NCI-H748 treated with DMSO at 0.1 percent for 48 hours (cell line): ENCODE measurements around the gene LRTM2.
"Not testable (repeated sequence)": the region's sequence is repeated elsewhere in the genome, so short reads cannot be mapped to it uniquely, and the experiment has no call there.

Experiments
- DNase-seq: peaks from one replicate; lab custom pipeline; 2025; lab: John Stamatoyannopoulos, UW

The LRTM2 gene

GRCh38 chr12:1811281-1811947 is 9.0 kb upstream of the LRTM2 start:
- no peak for DNase-seq

- DNase-seq, result no peak
Observed at GRCh38 chr12:1811948-1812291, 8.4 kb upstream of the LRTM2 start.

DNA sequence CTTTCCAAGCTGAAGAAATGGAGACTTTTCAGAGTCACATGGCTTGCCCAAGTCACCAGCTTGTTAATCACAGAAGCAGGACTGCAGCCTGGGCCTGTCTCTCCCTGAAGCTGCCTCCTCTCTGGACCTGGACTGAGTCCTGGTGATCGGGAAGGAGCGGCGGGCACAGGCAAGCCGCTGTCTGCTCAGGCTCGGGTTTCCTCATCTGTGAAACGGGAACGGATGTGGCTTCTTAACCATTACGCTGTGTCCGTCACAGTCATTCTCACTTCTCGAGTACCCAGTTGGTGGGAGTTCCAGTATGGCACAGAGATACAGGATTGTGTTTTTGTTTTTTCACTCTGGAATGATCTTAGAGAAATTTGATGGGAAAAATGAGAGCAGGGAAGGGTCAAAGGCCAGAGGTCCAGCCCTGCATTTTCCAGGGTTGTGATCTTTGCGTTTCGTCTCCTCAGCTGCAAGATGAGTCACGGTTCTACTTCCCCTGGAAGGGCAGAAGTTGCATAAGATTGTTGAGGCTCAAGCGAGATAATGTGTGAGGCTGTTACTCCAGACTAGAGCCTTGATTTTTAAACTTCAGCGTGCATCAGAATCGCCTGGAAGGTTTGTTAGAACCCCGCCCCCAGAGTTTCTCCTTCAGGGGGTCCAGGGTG is 7.6 kb upstream of the LRTM2 start:
- DNase-seq, result no peak

GRCh38 chr12:1814266-1814665 is 6.1 kb upstream of the LRTM2 start:
- no peak for DNase-seq

GRCh38 chr12:1815108-1815507 is 5.3 kb upstream of the LRTM2 start:
- DNase-seq, result no peak

DNA sequence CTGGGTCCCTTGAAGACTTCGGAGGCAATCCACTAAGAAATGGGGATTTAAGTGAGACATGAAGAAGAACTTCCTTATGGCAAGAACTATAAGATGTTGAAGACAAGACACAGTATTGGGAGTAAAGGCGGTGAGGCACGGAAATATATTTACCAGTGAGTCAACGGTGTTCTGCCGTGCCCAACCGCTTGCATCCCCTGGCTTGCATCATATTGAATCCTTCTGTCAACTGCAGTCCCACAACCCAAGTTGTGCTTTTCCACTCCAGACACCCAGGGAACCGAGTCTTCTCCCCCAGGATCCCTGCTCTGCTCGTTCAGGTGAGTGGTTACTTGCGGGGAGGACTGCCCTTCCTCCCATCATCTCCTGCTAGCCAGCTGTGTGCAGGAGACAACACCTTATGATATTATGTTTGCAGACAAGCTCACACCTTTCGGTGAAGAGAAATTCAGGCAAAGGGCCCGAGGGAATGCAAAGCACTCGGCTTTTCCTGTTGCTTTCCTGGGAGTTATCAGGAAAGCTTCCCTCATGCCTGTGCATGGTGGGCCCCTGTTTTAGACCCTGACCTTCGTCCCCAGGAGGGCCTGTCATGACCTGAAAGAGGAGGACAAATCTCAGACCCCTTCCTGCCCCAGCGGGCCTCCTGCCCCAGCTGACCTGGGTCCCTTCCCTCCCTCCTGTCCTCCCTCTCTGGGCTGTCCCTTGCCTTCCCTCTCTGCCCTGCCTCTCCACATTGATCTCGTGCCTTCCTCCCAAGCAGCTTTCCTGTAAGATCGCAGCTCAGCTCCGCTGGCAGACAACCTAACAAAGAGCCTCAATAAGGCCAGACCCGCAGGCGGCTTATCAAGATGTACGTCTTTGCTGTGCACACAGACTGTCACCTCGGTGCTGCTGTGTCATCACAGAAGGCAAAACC is 4.3 kb upstream of the LRTM2 start:
- DNase-seq, result no peak

GRCh38 chr12:1816730-1817348 is 3.5 kb upstream of the LRTM2 start:
- DNase-seq, result no peak

GRCh38 chr12:1817928-1818327 is 2.4 kb upstream of the LRTM2 start:
- DNase-seq, result not testable (repeated sequence)

GRCh38 chr12:1819050-1819449 is 1.3 kb upstream of the LRTM2 start:
- DNase-seq, result no peak

- no peak for DNase-seq
Observed at GRCh38 chr12:1819571-1819970, 794 bp upstream of the LRTM2 start.

DNA sequence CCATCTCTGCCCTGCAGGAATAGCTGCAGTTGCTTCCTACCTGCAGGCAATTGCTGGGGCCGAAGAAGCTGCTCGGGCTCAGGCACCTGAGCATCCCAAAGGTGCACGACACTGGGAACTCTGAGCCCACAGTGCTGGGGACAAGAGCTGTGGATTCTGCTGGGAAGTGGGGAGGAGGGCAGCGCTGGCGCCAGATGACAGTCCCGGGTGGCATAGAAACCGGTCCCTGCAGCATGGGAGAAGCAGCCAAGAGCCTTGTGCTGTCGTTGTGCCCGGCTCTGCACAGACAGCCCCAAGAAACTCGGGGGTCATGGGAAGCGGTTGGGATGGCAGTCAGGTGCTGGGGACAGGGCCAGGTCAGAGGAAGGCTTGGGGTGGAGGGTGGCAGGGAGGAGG is 529 bp downstream of the LRTM2 start:
- DNase-seq, result no peak

DNA sequence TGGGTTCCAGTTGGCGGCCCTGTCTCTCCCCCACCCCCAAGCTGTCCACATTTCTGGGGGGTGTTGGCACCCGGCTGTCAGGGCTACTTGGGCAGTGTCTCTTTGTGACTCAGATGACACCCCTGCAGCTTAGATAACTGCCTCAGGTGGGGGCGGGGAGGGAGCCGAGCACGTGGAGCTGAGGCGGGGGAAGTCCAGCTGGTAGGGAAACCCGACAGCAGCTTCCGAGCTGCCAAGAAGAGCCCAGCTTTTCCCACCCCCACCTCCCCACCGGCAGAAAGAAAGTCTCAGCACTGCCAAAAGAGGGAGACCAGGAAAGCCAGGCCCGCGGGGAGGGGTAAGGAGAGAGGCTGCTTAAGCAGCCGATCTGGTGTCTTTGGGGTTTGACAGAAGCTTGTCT is 1.4 kb downstream of the LRTM2 start:
- DNase-seq, result no peak

- DNase-seq, result no peak
Observed at GRCh38 chr12:1822699-1823098, 2.3 kb downstream of the LRTM2 start.

- DNase-seq, result no peak
Observed at GRCh38 chr12:1823237-1823636, 2.9 kb downstream of the LRTM2 start.

DNA sequence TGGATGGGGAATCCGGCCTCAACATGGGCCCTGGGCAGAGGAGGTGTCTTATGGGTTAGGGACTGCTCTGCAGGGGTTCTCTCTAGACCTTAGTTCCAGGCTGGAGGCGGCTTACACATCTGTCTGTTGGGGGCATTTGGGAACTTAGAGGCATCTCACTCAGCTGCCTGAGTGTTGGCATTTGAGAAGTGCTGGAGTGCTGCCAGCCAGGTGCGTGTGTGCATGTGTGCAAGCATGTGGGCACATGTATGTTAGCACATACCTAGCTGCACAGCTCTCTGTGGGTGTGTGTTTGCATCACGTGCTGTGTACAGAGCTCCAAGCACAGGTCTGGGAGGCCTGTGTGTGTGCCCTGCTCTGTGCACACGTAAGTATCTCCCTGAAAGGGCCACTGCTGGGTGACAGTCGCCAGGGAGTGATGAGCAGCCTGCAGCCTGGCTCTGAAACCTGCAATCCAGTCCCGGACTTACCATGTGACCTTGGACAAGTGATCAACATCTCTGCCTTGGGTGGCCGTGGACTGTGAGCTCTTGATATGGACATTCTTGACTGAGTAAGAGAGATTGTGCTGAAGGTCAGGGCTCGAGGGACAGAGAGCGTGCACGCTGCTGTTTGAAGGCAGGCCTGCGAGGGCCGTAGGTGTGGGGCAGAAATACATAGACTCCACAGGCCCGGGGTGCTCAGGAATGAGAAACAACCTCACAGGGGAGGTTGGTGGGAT is 5.2 kb downstream of the LRTM2 start:
- no peak for DNase-seq

- no peak for DNase-seq
Observed at GRCh38 chr12:1826401-1826800, 6.0 kb downstream of the LRTM2 start.

DNA sequence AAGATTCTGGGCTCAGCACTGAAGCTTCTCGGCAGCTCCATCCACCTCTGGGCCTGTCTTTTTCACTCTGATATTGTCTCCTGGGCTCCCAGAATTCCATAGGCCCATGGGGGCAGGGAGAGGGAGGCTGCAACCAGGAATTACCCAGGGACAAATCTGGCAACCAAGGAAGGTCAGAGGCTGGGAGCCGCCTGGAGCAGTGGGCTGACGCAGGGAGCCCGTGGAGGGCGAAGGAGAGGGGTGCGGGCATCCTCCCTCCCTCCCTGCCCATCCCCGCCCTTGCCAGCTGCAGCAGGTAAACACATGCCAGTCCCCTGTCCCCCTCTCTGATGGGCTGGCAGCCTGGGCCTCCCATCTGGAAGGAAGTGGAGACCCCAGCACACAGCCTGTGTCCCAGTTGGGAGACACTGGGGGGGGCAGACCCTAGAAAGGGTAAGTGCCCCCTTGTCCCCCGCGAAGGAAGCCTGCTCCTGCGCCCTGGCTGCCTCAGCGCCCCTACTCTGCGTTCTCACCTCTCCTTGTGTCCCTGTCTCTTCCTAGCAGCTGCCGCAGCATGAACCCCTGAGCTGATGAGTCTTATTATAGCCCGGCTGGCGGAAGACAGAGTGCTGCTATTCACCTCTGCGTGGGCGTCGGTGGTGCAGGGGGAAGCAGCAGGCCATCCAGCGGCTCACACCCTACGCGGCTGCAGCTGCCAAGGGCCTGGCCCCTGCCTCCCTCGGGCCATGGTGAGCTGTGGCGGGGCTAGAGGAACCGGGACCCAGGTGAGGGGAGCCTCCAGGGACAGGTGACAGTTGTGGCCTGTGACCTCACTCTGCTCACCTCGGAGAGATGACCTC is 6.7 kb downstream of the LRTM2 start:
- no peak for DNase-seq

GRCh38 chr12:1827826-1828805 is 7.8 kb downstream of the LRTM2 start:
- DNase-seq, result no peak

GRCh38 chr12:1828856-1829255 is 8.5 kb downstream of the LRTM2 start:
- DNase-seq, result no peak
